Caco-2 (cell line): ENCODE data around the gene SLC30A3. TPM values are rescaled to one million over a fixed set of nuclear protein-coding genes. Genes with fewer than 3 reads are reported as not detected.
A peak's percentile ranks its signal among the peaks of the same experiment; 100 is the strongest.

Source experiments
- BruUV-seq: library from RNA; stranded (reverse); fragments of 400-500 nt; replicated peaks from 2 replicates; lab custom pipeline; 2021; lab: Mats Ljungman, UMichigan
- CTCF ChIA-PET: fragments of 300-600 bp; sonication (Branson Sonifier 250); formaldehyde crosslinking; loops from one replicate; lab custom pipeline; 2022; ENCODE audit warnings: antibody characterized with exemption; lab: Charles Lee
- POLR2A ChIA-PET: fragments of 300-600 bp; sonication (Branson Sonifier 250); formaldehyde crosslinking; loops from one replicate; lab custom pipeline; 2022; ENCODE audit warnings: antibody characterized with exemption; lab: Charles Lee
- DNase-seq, 2 experiments: peaks; one replicate each; pipeline versions ENCODE4 v3.0.0 to v3.0.0-alpha.2; 2020 to 2022
- H3K27me3 ChIP-seq: replicated peaks from 2 replicates; pipeline ENCODE4 v1.6.0; 2011; ENCODE audit warnings: low read length; ENCODE audit not compliant: control insufficient read depth, insufficient read depth
- H3K36me3 ChIP-seq: 2 replicates; pipeline ENCODE4 v1.5.1; 2011; ENCODE audit warnings: low read length; ENCODE audit not compliant: control insufficient read depth, insufficient read depth
- H3K4me1 ChIP-seq: fragments of 250-450 bp; sonication (Bioruptor Pico); 2 replicates; pipeline ENCODE4 v1.5.1; 2020; ENCODE audit warnings: mild to moderate bottlenecking
- H3K4me3 ChIP-seq: 2 replicates; pipeline ENCODE4 v1.5.1; 2011; ENCODE audit warnings: low read depth, mild to moderate bottlenecking, control low read depth, low read length
- H3K9me3 ChIP-seq: fragments of 250-450 bp; sonication (Bioruptor Pico); 2 replicates; pipeline ENCODE4 v1.5.1; 2020; ENCODE audit warnings: mild to moderate bottlenecking, moderate library complexity
- H3K27ac Mint-ChIP-seq: one replicate; pipeline ENCODE4 v1.8.0; 2022; ENCODE audit warnings: mixed read lengths; ENCODE audit not compliant: unreplicated experiment
- H3K27me3 Mint-ChIP-seq: one replicate; pipeline ENCODE4 v1.8.0; 2022; ENCODE audit warnings: mixed read lengths; ENCODE audit not compliant: insufficient read depth, unreplicated experiment
- H3K36me3 Mint-ChIP-seq: one replicate; pipeline ENCODE4 v1.8.0; 2022; ENCODE audit warnings: mild to moderate bottlenecking, mixed read lengths; ENCODE audit not compliant: insufficient read depth, unreplicated experiment
- H3K4me1 Mint-ChIP-seq: one replicate; pipeline ENCODE4 v1.8.0; 2022; ENCODE audit warnings: low read depth, mixed read lengths; ENCODE audit not compliant: unreplicated experiment
- H3K4me3 Mint-ChIP-seq: one replicate; pipeline ENCODE4 v1.8.0; 2022; ENCODE audit warnings: mild to moderate bottlenecking, moderate library complexity, mixed read lengths; ENCODE audit not compliant: unreplicated experiment
- H3K9me3 Mint-ChIP-seq: one replicate; pipeline ENCODE4 v1.8.0; 2022; ENCODE audit warnings: mixed read lengths; ENCODE audit not compliant: unreplicated experiment
- intact Hi-C: fragments of 100-400 bp; cut with micrococcal nuclease; formaldehyde crosslinking; loops from one replicate; pipeline ENCODE4 v1.10.0; 2022; ENCODE audit not compliant: unreplicated experiment
- total RNA-seq: library from RNA; stranded (reverse); gene quantifications from 2 replicates; pipeline ENCODE4 v1.2.3, GENCODE V29; 2022
- TF ChIP-seq, protein P1 (sequence below), 2 experiments: fragments of 200-600 bp in 1 of 2; IDR thresholded peaks; 1 replicate in 1 of 2; 2 replicates in 1 of 2; pipeline versions ENCODE4 v1.5.1 to v1.8.0; 2011 to 2022; ENCODE audit warnings: antibody characterized with exemption in 1 of 2, control low read depth in 1 of 2, inconsistent platforms in 1 of 2, low read depth in 1 of 2, low read length in 1 of 2, mild to moderate bottlenecking in 1 of 2, moderate library complexity in 1 of 2; ENCODE audit not compliant: insufficient read depth in 1 of 2, severe bottlenecking in 1 of 2, unreplicated experiment in 1 of 2

SLC30A3 gene
- total RNA-seq, 1 experiment from 2014 or later: 4.3 TPM

DNA sequence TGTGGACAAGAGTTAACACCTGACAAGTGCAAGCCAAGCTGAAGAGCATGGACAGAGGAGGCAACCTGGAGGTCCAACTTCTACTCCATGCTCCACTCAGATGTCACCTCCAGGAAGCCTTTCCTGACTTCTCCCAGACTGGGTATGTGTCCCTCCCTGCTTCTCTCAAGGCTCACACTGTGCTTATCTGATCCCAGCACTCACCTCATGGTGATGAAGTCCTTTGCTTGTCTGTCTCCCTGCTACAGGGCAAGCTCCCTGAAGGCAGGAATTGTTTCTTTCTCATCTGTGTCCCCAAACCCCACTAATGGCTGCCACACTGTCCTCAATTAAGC, 2.7 kb upstream of the SLC30A3 start:
- POLR2A ChIA-PET: no interaction called here
- Histone ChIP-seq H3K27me3 (peaks cover 6% of the 10 kb centered on the region; the same call in 1 of the 2 replicates), H3K4me1 (peaks cover 18% of the 10 kb centered on the region), H3K4me3 (no peak overlapping the region), H3K9me3 (no peaks in the 10 kb centered on the region), H3K36me3 (no peaks in the 10 kb centered on the region)
- peak overlapping the region; percentile 74 for H3K4me3 Mint-ChIP-seq
- intact Hi-C loops: loop anchor here (1.0 kb wide), 3 partner anchors 15 to 38 kb away; no protein-coding TSS in a partner anchor
- H3K4me1 Mint-ChIP-seq: peaks cover 13% of the 10 kb centered on the region
- TF ChIP-seq, protein P1, sequence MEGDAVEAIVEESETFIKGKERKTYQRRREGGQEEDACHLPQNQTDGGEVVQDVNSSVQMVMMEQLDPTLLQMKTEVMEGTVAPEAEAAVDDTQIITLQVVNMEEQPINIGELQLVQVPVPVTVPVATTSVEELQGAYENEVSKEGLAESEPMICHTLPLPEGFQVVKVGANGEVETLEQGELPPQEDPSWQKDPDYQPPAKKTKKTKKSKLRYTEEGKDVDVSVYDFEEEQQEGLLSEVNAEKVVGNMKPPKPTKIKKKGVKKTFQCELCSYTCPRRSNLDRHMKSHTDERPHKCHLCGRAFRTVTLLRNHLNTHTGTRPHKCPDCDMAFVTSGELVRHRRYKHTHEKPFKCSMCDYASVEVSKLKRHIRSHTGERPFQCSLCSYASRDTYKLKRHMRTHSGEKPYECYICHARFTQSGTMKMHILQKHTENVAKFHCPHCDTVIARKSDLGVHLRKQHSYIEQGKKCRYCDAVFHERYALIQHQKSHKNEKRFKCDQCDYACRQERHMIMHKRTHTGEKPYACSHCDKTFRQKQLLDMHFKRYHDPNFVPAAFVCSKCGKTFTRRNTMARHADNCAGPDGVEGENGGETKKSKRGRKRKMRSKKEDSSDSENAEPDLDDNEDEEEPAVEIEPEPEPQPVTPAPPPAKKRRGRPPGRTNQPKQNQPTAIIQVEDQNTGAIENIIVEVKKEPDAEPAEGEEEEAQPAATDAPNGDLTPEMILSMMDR (IDR thresholded peaks at IDR 0.05; ENCODE audit: insufficient read depth in 1 of 2, low read depth in 1 of 2, low read length in 1 of 2, severe bottlenecking in 1 of 2, unreplicated experiment in 1 of 2): no peak
- no peaks in the 10 kb centered on the region for H3K36me3 Mint-ChIP-seq
- no peak overlapping the region for H3K27ac Mint-ChIP-seq
- CTCF ChIA-PET: interaction anchor here (0.5 to 3.8 kb wide), 9 partner anchors 8 to 306 kb away, joined by 3 to 20 read pairs (median 5); partner anchors contain the start of gene ABHD1
- no peaks in the 10 kb centered on the region for H3K9me3 Mint-ChIP-seq
- no TSS peak for BruUV-seq
- H3K27me3 Mint-ChIP-seq: peaks cover 24% of the 10 kb centered on the region
- DNase-seq: no peak

DNA sequence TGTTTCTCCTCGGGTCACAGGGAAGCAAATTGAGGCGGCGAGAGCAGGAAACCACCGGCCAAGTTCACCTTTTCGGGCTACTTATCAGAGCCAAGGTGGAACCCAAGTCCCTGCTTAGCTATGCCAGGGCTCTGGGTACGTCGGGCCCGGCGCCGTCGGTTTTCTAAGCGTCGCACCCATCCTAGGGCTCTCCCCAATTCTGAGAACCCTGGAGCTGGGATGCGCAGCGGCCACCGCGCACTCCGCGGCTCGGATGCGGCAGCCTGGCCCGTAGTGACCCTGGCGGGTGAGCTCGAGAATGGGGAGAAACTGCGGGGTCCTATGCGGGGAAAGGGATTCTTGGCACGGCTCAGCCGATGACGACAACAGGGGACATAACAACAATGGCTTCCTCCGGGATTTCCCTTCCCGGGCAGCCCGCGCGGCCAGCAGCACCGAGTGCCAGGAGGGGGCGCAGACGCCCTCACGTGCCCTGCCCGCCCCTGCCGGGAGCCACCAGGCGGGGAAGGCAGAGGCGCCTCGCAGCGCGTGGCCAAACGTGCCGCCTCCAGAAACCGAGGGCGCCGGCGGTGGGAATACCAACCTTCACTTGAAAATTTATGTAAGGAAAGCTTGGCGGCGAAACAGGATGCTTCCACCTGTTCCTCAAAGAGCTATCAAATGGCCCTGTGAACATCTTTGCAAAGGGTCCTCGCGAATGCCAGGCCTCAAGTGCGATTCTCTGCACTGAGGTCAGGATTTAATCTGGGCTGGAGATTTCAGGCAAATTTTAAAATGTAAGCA, 2.1 kb upstream of the SLC30A3 start:
- POLR2A ChIA-PET: no interaction called here
- intact Hi-C loops: loop anchor here (1.0 to 5.0 kb wide), 4 partner anchors 15 to 48 kb away; partner anchors contain the start of gene CAD
- TF ChIP-seq, protein P1 (IDR thresholded peaks at IDR 0.05; ENCODE audit: insufficient read depth in 1 of 2, low read depth in 1 of 2, low read length in 1 of 2, severe bottlenecking in 1 of 2, unreplicated experiment in 1 of 2): peak; percentile 78 to 88
- Histone ChIP-seq H3K27me3 (peaks cover 6% of the 10 kb centered on the region; the same call in 1 of the 2 replicates), H3K9me3 (no peaks in the 10 kb centered on the region), H3K4me3 (peak overlapping the region; percentile 50), H3K36me3 (no peaks in the 10 kb centered on the region), H3K4me1 (peaks cover 18% of the 10 kb centered on the region)
- no TSS peak for BruUV-seq
- Mint-ChIP-seq H3K4me3 (peak overlapping the region; percentile 74), H3K36me3 (no peaks in the 10 kb centered on the region), H3K9me3 (no peaks in the 10 kb centered on the region), H3K4me1 (peaks cover 13% of the 10 kb centered on the region), H3K27ac (no peak overlapping the region), H3K27me3 (peaks cover 27% of the 10 kb centered on the region)
- CTCF ChIA-PET: interaction anchor here (0.5 to 3.8 kb wide), 9 partner anchors 9 to 305 kb away, joined by 3 to 20 read pairs (median 5); partner anchors contain the start of gene ABHD1
- peak; percentile 80 to 92 for DNase-seq

DNA sequence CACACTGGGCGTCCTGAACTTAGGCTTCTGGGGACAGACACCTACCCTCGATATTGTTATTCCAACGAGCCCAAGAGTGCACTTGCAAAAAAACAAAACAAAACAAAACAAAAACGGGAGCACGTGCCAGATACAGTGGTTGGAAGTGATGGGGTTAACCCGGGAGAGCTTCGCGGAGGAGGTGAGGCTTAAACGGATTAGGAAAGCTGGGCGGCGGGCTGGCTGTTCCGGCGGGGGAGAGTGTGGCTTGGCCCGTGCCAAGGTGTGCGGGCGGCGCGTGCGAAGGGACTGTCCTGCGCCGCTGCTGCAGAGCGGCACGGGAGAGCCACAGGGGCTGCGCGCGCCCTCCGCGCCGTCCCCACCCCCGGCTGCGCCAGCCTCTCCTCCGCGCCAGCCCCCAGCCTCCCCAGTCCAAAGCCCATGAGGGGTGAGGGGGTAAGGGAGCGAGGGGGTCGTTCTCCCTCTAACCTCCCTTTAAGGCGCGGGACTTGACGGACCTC, 1.5 kb upstream of the SLC30A3 start:
- BruUV-seq: no TSS peak
- Histone ChIP-seq H3K9me3 (no peaks in the 10 kb centered on the region), H3K4me3 (peak overlapping the region; percentile 50), H3K27me3 (peaks cover 6% of the 10 kb centered on the region; the same call in 1 of the 2 replicates), H3K36me3 (no peaks in the 10 kb centered on the region), H3K4me1 (peaks cover 18% of the 10 kb centered on the region)
- no peaks in the 10 kb centered on the region for H3K36me3 Mint-ChIP-seq
- no peaks in the 10 kb centered on the region for H3K9me3 Mint-ChIP-seq
- peaks cover 27% of the 10 kb centered on the region for H3K27me3 Mint-ChIP-seq
- TF ChIP-seq, protein P1 (IDR thresholded peaks at IDR 0.05; ENCODE audit: insufficient read depth in 1 of 2, low read depth in 1 of 2, low read length in 1 of 2, severe bottlenecking in 1 of 2, unreplicated experiment in 1 of 2): no peak
- ChIA-PET CTCF (interaction anchor here (2.0 to 3.8 kb wide), 4 partner anchors 9 to 28 kb away, joined by 4 to 20 read pairs (median 10); no protein-coding TSS in a partner anchor), POLR2A (no interaction called here)
- peak in 1 of 2 experiments; percentile 44 for DNase-seq
- intact Hi-C loops: loop anchor here (5.0 kb wide), 1 partner anchor 47 kb away; the partner anchor contains the start of gene CAD
- H3K27ac Mint-ChIP-seq: no peak overlapping the region
- peak overlapping the region; percentile 74 for H3K4me3 Mint-ChIP-seq
- peaks cover 13% of the 10 kb centered on the region for H3K4me1 Mint-ChIP-seq
